Posterior vena cava (tissue), 2 donors: ENCODE data around the gene DCAF4. TPM values are rescaled to one million over a fixed set of nuclear protein-coding genes. Genes with fewer than 3 reads are reported as not detected.

Source experiments
- DNase-seq: peaks from one replicate; pipeline ENCODE4 v3.0.0-alpha.2; 2020; ENCODE audit warnings: low spot score
- intact Hi-C, 2 donors: fragments of 100-400 bp; cut with DNase I; formaldehyde crosslinking; loops; one replicate each; pipeline versions ENCODE4 v1.14.1 to v1.14.2; 2022 to 2023
- total RNA-seq, 2 donors: library from RNA; stranded (reverse); fragmentation: NEBNext Ultra II Directional; extraction: Animal tissue kit (Norgen Biotek cat#: 25700); gene quantifications; one replicate each; pipeline ENCODE4 v1.2.1, GENCODE V29; 2021
- donor health status: DM: yes; HTN: yes; CAD: no.
- donor health status: DM: yes; HTN: yes; CAD: no.

Gene DCAF4
- total RNA-seq, 2 donors from 2014 or later = 7.4 to 11.3 TPM

DNA sequence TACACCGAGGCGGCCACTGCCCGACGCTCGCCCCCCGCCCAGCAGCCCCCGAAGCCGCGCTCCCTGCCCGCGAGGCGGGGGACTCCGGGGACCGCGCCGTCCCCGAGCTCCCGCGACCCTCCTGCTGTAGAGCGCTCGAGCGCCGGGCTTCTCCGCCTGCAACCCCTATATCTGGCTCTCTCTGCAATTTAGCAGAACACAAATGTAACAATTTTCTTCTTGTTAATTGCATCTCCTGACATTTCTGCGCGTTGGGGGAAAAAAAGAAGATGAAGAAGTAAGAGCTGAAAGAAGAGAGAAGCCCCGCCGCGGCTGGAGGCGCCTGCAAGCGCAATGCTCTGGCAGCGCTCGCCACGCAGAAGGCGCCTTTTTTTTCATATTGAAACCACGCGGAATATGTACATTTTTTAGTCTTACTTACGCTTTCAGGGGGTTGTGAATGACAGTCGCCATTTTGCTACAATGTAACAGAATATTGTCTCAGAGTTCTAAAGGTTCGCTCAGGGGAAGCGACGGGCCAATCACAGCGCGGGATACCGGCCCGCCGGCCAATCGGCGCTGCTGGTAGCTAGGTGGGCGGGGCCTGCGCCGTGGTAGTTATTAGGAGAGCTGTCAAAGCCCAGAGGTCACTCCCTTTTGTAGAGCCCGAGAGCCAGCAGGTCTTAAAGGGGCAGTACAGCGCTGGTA, 32.5 kb upstream of the DCAF4 start, which contains the start of gene DPF3:
TSS of gene DPF3 (minus strand) at position 466 of the 687 bp plus-strand sequence. CDS start at position 453, 13 bp downstream.
- intact Hi-C loops = no loop called here
- DNase-seq = peak; percentile 98

DNA sequence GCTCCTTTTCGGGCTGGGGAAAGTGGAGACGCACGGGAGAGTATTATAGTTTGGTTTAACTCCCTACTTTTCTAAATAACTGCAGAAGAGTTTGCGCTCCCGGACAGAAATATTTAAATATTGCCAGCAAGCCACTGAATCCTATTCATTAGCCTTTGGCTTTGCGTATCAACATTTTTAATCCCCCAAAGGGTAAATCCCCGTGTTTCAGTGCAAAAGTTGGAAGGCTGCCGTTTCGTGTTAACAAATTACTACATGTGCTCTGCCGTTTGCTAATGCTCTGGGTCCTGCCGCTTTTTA, 32.0 kb upstream of the DCAF4 start:
- intact Hi-C loops = no loop called here

DNA sequence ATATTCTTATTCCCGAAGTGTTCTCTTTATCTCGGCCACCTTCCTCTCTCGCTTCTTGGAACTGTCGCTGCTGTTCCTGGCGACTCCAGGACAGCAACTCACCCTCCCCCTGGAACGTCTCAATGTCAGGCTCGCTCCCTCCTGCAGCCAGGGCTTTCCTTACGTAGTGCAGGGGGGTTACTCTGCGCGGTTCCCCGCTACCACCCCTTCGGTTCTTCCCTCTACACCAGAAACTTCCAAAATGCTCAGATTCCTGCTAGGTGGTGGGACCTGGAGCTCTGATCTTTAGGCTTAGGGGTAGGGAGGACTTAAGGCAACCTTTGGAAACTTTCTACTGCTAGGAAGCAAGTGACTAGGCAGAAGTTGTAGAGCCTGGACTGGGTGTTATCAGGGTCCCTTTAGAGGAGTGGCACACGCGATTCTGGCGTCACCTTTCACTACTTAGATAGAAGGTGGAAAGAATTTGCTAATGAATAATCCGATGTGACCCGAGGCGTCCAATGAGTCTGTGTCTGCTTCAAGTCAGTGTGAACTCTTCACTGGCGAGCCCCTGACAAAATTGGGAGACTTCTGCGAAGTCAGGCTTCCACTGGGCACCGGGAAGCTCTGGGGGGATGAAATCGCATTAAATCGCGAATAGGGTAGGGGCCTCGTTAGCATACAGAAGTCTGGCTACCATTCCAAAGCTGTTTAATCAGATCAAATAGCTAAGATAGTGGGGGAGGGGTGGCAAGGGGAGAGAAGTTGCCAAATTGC, 31.5 kb upstream of the DCAF4 start:
- intact Hi-C loops = no loop called here
- DNase-seq = no peak

More for the DNA sequence above, 32.0 kb upstream of the DCAF4 start:
- no peak for DNase-seq

DNA sequence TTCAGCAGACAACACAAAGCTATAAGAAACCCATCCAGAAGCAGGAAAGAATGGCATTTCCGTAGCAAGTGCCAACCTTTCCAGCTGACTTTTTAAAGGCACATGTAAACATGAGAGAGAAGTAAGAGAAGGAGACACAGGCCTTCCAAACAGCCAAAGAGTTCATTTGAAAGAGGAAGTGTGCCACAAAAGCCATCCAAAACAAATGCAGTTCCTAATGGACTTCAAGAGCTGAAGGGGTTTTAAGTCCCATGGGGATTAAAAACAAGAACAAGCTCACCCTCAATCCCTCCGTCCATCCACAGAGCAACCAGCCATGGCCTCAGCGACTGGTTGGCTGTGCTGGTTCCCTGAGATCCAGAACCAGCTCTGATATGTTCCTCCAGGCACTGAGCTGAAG, 27.8 kb upstream of the DCAF4 start:
- intact Hi-C loops = no loop called here
- no peak for DNase-seq

DNA sequence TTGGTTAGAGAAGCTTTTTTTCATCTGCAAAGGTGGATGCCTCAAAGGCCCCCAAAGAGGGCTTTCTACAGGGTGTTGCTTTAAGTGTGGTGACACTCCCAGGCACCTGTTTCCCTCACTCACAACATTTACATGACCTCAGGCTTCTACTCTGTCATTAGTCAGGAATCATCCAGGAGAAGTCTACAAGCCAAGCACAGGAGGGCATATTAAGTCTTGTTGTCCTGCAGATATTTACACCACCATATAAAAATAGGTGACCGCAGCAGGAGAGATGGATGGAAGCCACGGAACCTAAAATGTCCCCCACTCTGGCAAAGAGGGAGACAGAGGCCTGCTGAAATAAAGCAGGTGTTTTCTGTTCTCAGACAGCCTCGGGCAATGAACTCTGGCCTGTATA, 24.9 kb upstream of the DCAF4 start:
- intact Hi-C loops = loop anchor here in 1 of 2 donors (5.0 kb wide), 1 partner anchor 384 kb away; no protein-coding TSS in a partner anchor
- DNase-seq = no peak

DNA sequence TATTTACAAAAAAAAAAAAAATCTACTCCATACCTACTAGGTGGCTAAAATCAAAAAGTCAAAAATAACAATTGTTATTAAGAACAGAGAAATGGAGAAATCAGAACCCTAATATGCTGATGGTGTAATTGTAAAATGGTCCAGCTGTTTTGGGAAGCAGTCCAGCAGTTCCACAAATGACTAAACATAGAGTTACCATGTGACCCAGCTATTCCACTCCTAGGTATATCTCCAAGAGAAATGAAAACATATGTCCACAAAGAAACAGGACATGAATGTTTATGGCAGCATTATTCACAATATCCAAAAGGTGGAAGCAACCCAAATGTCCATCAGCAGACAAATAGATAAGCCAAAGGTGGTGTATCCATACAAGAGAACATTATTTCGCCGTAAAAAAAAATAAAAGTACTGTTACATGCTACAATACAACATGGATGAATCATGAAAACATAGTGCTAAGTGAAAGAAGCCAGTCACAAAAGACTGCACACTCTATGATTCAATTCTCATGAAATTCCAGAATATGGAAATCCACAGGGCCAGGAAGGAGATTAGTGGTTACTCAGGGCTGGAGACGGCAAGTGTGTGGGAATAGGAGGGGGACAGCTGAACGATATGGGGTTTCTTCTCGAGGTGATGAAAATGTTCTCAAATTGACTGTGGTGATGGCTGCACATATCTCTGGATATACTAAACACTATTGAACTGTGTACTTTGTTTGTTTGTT, 23.3 kb upstream of the DCAF4 start:
- no peak for DNase-seq
- intact Hi-C loops = loop anchor here in 1 of 2 donors (5.0 kb wide), 1 partner anchor 386 kb away; no protein-coding TSS in a partner anchor

DNA sequence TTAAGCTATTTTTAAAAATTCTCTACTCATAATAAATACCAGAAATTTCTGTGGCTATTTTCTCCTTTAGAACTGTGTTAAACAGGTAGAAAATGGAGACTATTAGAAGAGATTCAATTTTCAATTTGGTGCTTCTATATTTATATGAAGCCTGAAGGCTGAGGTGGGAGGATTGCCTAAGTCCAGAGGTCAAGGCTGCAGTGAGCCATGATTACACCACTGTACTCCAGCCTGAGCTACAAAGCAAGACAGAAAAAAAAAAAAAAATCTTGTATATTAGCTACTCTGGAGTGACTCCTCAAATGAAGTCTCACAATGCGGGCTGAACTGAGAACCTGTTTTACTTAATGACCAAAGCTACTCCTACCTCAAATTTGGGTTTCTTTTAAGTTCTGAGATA, 22.5 kb upstream of the DCAF4 start:
- DNase-seq = no peak
- intact Hi-C loops = loop anchor here in 1 of 2 donors (5.0 kb wide), 1 partner anchor 386 kb away; no protein-coding TSS in a partner anchor

DNA sequence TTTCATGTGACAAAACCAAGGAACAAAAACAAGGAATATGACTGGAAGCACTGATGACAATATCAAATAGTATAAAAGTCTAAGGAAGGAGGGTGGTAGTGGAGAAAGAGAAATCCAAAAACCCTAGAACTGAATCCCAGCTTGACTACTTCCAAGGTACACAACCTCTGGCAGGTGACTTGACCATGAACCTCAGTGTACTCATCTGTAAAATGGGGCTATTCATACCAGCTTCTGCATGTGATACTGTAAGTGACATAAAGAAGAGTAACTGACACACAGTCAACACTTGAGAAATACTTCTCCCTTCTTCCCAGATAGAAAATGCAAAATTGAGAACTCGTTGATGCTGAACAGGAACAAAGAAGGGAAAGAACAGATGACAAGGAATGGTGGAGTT, 22.0 kb upstream of the DCAF4 start:
- intact Hi-C loops = loop anchor here in 1 of 2 donors (5.0 kb wide), 1 partner anchor 387 kb away; no protein-coding TSS in a partner anchor

DNA sequence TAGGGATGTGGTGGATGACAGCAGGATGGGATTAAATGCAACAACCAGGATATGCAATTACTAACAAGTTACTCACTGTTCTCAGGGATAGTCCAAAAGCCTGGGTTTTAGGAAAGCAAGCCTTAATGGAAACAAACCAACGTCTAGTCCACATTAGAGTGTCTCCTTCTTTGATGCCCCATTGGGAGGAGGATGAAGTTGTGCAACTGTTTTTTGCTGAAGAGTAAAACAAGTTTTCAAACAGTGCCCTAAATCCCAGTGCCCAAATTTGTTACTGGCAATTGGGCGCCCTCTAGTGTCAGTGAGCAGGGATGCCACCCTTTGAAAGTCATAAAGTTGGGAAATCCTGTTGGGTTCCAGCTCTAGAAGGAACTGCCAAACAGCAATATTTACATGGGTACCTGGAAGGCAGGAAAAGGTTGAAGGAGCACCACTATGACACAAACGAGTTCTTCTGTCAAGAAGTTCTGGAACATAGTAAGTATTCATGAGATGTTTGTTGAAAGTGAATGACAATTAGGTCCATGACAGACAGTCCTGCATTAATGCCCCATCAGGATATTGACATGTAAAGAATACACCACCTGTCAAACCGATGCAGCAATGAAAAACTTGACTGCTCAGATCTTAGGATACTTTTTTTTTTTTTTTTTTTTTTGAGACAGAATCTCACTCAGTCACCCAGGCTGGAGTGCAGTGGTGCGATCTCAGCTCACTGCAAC, 21.3 kb upstream of the DCAF4 start:
- intact Hi-C loops = loop anchor here (5.0 kb wide), 1 partner anchor 388 kb away; no protein-coding TSS in a partner anchor
- DNase-seq = no peak

More for the DNA sequence above, 22.0 kb upstream of the DCAF4 start:
- DNase-seq = no peak

DNA sequence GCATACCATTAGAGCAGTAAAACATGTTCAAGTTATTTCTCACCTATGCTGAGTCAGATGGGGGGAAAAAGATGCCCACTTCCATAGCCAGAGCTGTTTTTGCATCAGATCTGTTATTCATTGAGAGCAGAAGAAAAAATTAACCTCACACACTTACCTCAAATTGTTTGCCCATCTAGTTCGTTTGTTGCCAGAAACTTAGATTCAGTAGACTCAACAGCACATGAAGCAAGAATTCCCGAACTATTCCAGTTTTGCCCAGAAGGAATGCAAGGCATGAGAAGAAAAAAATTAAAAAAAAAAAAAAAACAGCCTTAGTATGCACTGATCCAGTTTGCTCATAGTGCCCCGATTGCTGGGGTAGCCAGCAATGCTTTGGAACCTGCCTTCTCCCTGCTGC, 19.9 kb upstream of the DCAF4 start:
- DNase-seq = no peak
- intact Hi-C loops = loop anchor here in 1 of 2 donors (5.0 kb wide), 1 partner anchor 389 kb away; no protein-coding TSS in a partner anchor

DNA sequence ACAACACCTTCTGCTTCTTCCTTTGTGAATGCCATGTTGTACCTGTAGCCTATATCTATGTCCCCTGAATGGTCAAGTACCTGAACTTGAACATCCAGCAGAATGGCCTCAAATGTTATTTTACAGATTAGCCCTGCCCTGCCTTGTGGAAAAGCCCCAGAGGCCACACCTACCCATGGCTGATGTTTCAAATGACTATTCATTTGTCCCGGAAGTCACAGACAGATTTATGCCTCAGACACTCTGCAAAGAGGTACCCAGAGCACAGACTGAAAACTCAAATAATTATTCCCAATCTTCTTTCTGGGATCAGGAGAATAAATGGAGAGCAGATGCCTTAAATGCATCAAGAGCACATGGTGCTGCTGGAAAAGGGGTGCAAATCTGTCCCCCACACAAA, 19.4 kb upstream of the DCAF4 start:
- intact Hi-C loops = loop anchor here in 1 of 2 donors (5.0 kb wide), 1 partner anchor 390 kb away; no protein-coding TSS in a partner anchor
- DNase-seq = no peak

DNA sequence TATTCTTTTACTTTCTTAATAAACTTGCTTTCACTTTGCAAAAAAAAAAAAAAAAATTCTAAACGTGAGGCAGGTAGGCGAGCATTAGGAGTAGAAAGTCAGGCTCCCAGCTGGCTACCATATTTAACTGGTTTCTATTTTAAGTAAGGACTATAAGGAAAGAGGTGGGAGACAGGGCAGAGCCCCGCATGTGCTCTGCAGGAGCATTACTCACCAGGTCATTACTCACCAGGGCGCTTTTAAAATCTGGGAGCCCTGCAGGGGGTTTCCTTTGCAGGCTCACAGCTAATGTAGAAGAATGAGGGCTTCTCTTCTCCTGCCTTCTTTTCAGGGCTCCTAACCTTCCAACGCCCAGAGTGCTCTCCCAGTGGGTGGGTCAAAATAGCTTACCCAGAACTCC, 18.4 kb upstream of the DCAF4 start:
- no peak for DNase-seq
- intact Hi-C loops = loop anchor here in 1 of 2 donors (5.0 kb wide), 1 partner anchor 391 kb away; no protein-coding TSS in a partner anchor

DNA sequence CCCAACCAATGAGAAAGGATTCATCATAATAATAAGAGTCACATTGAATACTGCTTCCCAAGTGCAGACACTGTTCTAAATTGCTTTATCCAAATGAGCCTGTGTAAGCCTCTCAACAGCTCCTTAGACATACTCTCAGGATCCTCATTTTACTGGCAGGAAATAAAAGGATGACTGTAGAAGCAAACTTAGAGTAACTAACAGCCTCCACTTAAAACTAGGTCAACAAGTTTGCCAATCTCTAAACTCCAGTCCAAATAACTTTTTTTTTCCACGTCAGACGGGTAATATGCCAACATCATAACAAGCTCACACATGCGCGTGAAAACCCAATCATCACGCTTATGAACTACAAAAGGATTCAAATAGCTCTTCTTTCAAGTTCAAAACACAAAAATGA, 17.1 kb upstream of the DCAF4 start:
- intact Hi-C loops = loop anchor here in 1 of 2 donors (5.0 kb wide), 1 partner anchor 392 kb away; no protein-coding TSS in a partner anchor
- DNase-seq = no peak

DNA sequence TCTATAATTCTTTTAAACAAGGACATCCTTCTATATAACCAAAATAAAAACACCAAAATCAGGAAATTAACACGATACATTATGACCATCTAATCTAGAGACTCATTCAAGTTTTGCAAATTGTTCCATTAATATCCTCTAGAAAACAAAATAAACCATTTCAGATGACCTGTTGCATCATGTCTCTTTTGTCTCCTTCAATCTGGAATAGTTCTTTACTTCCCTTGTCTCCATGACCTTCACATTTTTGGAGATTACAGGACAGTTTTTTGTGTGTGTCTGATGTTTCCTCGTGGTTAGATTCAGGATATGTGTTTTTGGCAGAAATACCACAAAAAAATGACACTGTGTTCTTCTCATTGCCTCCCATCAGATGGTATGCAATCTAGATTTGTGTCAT, 12.5 kb upstream of the DCAF4 start:
- DNase-seq = no peak
- intact Hi-C loops = no loop called here

DNA sequence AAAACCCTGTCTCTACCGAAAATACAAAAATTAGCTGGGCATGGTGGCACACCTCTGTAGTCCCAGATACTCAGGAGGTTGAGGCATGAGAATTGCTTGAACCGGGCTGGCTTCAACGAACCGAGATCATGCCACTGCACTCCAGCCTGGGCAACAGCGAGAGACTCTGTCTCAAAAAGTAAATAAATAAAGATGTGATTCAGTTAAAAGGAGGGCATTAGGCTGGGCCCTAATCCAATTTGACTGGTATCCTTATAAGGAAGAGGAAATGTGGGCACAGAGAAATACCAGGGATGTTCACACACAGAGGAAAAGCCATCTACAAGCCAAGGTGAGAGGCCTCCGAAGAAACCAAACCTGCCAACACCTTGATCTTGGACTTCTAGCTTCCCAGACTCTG, 10.1 kb upstream of the DCAF4 start:
- DNase-seq = no peak
- intact Hi-C loops = no loop called here

DNA sequence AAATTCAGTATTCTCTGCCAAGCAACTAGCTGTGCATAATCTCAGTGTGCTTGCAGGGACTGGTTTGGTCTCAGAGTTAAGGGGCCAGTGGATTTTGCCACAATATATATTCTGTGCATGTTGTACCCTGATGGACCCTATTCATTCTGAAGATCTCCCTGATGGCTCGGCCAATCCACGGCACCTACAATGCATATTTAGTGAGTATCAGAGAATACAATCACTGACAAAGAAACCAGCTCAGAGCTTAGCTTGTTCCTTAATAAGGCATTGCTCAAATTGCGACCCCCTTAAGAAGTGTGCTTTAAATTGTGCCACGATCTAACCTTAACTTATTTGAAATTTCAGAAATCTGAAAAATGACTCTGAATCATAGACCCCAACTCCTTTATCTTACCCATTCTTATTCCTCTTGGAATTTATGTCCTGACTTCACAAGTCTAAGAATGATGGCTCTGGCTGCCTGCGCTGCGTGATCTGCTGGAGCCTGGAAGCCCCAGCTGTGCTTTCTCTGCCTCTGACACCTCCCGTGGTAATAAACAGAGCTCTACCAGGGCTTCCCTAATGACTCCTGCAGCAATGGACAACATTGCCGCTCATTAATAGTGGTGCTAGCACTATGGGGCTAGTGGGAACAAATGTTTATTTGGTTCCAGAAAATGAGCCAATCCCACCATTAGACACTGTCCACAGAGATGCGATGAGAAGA, 9.0 kb upstream of the DCAF4 start:
- intact Hi-C loops = no loop called here
- no peak for DNase-seq

DNA sequence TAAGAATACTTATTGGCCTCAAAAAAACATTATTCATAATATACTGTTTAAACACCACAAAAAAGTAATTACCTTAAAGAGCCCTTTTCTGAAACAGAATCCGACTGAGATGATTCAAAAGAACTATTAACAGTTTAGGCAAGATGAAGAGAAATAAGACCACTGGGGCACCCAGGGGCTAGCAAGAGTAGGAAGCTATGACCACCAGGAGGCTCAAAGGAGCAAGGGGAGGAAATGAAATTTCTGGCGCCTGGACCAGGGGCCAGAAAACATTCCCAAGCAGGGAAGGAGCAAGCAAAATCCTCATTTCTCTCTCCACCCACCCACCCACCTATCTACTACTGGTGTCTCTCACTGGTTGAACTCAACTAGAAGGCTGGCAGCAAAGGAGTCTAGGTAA, 6.3 kb upstream of the DCAF4 start:
- no peak for DNase-seq

DNA sequence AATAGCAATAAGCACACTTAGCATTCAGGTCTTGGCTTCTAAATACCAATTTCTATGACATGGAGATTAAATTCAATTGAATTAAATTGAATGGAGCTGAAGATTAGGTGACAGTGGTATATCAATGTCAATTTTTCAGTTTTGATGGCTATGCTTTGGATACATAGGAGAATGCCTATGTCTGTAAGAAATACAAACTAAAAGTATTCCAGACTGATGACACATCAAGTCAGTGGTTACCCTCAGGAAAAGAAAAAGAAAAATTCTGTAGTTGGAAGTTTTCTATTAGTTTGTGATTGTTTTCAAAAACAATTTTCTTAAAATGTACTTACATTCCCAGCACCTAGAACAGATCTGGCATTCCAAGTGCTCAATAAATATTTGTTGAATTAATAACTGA, 4.9 kb upstream of the DCAF4 start:
- intact Hi-C loops = no loop called here
- no peak for DNase-seq

More for the DNA sequence above, 6.3 kb upstream of the DCAF4 start:
- intact Hi-C loops = no loop called here
